AG09309 (cell line): Measurements from ENCODE around the gene ZBED4.
A peak's percentile ranks its signal among the peaks of the same experiment; 100 is the strongest.

Experiments used
- DNase-seq: peaks from one replicate; pipeline ENCODE4 v3.0.0-alpha.2; 2010; ENCODE audit warnings: low read depth
- H3K4me3 ChIP-seq: 2 replicates; pipeline ENCODE4 v1.5.1; 2011; ENCODE audit warnings: mild to moderate bottlenecking, low read depth, low read length, moderate library complexity; ENCODE audit not compliant: control insufficient read depth
- CTCF ChIP-seq: IDR thresholded peaks from 2 replicates; pipeline ENCODE4 v1.5.1; 2011; ENCODE audit warnings: mild to moderate bottlenecking, low read depth, low read length, inconsistent platforms; ENCODE audit not compliant: insufficient read depth, control insufficient read depth; ENCODE audit errors: missing control alignments

The ZBED4 gene

GRCh38 chr22:49933236-49934159 is 79.9 kb downstream of the ZBED4 start:
- no peak for DNase-seq
- no peak overlapping the region for H3K4me3 ChIP-seq
- TF ChIP-seq CTCF = no peak

- H3K4me3 ChIP-seq = peak overlapping the region; percentile 20; the same call in 1 of the 2 replicates
- DNase-seq = no peak
- no peak for TF ChIP-seq CTCF
Measured at GRCh38 chr22:49934160-49934890, 80.7 kb downstream of the ZBED4 start.

DNA sequence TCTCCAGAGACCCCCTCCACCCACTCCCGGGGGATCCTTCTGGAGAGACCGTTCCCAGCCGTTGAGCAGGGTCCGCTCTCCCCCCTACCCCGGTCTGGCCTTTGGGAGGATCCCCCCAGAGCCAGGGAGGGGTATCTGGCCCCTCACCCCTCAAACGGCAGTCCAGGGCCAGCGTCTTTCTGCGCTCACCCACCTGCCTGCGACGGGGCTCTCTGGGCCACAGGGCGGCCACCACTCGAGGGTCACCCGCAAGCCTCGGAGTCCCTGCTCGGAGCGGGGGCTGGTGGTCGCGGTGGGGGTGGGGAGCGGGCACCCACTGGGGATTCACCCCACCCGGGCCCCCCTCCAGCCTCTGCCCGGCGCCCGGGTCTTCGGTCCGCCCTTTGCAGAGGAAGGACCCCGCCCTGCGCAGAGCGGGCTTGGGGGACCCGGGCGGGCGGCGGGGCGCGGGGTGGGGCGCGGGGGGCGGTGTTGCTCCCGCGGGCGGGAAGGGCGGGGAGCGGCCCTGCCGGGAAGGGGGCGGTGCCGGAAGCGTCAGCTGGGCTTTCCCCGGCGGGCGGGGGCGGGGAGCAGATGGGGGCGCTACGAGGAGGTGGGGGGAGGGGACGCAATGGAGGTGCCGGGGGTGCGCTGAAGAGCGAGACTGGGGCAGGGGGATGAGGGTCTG is 81.4 kb downstream of the ZBED4 start:
- DNase-seq = no peak
- TF ChIP-seq CTCF = no peak
- H3K4me3 ChIP-seq = peak overlapping the region; percentile 20

GRCh38 chr22:49935561-49935960 is 81.9 kb downstream of the ZBED4 start:
- no peak for DNase-seq
- TF ChIP-seq CTCF = no peak
- H3K4me3 ChIP-seq = no peak overlapping the region

- no peak for TF ChIP-seq CTCF
- peak overlapping the region; percentile 19 for H3K4me3 ChIP-seq
- DNase-seq = no peak
Measured at GRCh38 chr22:49936018-49936972, 82.7 kb downstream of the ZBED4 start.
